ENCODE results near the gene USP6.
"Not testable (repeated sequence)": the region's sequence is repeated elsewhere in the genome, so short reads cannot be mapped to it uniquely, and the experiment has no call there.

GRCh38 chr17:5142877-5143276 is 27.0 kb downstream of the USP6 start:
- TF ChIP-seq POLR2A (IDR thresholded peaks at IDR 0.05) = not testable (repeated sequence)
- TF ChIP-seq, protein P1, sequence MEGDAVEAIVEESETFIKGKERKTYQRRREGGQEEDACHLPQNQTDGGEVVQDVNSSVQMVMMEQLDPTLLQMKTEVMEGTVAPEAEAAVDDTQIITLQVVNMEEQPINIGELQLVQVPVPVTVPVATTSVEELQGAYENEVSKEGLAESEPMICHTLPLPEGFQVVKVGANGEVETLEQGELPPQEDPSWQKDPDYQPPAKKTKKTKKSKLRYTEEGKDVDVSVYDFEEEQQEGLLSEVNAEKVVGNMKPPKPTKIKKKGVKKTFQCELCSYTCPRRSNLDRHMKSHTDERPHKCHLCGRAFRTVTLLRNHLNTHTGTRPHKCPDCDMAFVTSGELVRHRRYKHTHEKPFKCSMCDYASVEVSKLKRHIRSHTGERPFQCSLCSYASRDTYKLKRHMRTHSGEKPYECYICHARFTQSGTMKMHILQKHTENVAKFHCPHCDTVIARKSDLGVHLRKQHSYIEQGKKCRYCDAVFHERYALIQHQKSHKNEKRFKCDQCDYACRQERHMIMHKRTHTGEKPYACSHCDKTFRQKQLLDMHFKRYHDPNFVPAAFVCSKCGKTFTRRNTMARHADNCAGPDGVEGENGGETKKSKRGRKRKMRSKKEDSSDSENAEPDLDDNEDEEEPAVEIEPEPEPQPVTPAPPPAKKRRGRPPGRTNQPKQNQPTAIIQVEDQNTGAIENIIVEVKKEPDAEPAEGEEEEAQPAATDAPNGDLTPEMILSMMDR (IDR thresholded peaks at IDR 0.05) = not testable (repeated sequence)
